Memory B cell (primary cell): ENCODE data around the gene DGKB.

Experiments used
- ATAC-seq: fragments of 150-1000 bp; cut with Tn5 transposase; 2 replicates; pipeline ENCODE4 v1.10.0; 2021; ENCODE audit warnings: low read depth, mild to moderate bottlenecking, moderate library complexity
- DNase-seq, 2 donors: peaks; one replicate each; pipeline ENCODE4 v3.0.0; 2022; ENCODE audit warnings: low spot score in 2 of 2
- H3K27ac Mint-ChIP-seq: one replicate; pipeline ENCODE4 v1.8.0; 2022; ENCODE audit warnings: mild to moderate bottlenecking, moderate library complexity, mixed read lengths
- H3K27me3 Mint-ChIP-seq: one replicate; pipeline ENCODE4 v1.8.0; 2022; ENCODE audit warnings: mixed read lengths
- H3K36me3 Mint-ChIP-seq: one replicate; pipeline ENCODE4 v1.8.0; 2022; ENCODE audit warnings: mild to moderate bottlenecking, mixed read lengths
- H3K4me1 Mint-ChIP-seq: one replicate; pipeline ENCODE4 v1.8.0; 2022; ENCODE audit warnings: mixed read lengths
- H3K4me3 Mint-ChIP-seq: one replicate; pipeline ENCODE4 v1.8.0; 2022; ENCODE audit warnings: mild to moderate bottlenecking, moderate library complexity, mixed read lengths
- H3K9me3 Mint-ChIP-seq: one replicate; pipeline ENCODE4 v1.8.0; 2022; ENCODE audit warnings: mixed read lengths

Gene DGKB

GRCh38 chr7:14579971-14580370 is 322.6 kb downstream of the DGKB start:
- no peak for ATAC-seq
- H3K27ac Mint-ChIP-seq, result no peak overlapping the region
- no peaks in the 10 kb centered on the region for H3K4me1 Mint-ChIP-seq
- no peak overlapping the region for H3K4me3 Mint-ChIP-seq
- H3K27me3 Mint-ChIP-seq, result no peaks in the 10 kb centered on the region
- H3K9me3 Mint-ChIP-seq, result peaks cover 3% of the 10 kb centered on the region
- no peaks in the 10 kb centered on the region for H3K36me3 Mint-ChIP-seq
- DNase-seq, result no peak

DNA sequence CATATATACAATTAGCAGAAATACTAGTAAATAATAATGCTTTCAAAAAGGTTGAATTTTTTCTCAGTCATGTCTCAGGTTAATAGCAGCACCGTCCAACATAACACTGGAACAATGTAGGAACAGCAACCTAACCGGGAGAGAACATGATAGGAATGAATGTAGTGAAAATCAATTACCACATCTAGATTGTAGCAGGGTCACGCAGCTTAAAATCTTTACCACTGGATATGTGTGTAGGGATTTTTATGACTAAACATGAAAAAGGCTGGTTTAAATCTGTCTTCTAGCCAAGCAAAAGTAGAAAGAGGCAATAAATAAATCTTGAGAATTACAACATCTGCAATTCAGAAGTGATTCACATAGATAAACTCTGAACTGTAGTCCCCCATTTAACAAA is 326.0 kb downstream of the DGKB start:
- H3K27me3 Mint-ChIP-seq, result no peaks in the 10 kb centered on the region
- no peak overlapping the region for H3K27ac Mint-ChIP-seq
- H3K9me3 Mint-ChIP-seq, result peaks cover 3% of the 10 kb centered on the region
- no peaks in the 10 kb centered on the region for H3K36me3 Mint-ChIP-seq
- no peak for ATAC-seq
- DNase-seq, result no peak
- no peaks in the 10 kb centered on the region for H3K4me1 Mint-ChIP-seq
- H3K4me3 Mint-ChIP-seq, result no peak overlapping the region

DNA sequence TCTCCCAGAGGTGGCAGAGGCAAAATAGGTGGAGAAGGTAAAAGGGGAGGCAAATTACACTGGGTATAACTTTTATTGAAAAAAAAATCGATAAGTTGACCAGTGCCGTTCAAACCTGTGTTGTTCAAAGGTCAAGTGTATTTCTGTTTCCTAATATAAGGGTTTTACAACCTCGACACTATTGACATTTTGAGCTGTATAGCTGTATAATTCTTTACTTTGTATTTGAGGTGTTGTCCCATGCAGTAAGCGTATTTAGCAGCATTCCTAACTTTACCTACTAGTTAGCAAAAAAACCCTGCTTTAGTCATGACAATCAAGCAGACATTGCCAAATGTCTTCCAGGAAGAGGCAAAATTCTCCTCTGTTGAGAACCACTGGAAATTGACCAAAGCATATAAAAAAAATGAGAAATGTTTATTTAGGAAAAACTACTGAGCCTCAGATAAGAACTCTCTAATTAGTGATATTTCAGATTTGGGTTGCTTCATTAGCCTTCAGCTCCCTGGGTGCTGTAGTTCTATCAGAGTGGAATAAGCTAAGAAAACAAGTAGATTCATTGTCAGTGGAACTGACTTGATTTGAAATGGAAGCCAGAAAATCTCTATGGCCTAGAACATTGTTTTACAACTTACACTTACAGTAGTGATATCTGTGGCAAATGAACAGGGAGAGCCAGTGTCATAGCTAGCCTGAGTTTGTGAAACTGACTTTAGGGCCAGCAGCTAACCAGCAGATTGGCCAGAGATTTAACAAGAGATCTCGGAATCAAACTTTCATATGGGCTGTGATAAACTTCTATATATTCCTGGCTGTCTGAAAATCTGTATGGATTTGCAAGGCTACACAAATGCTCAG is 331.6 kb downstream of the DGKB start:
- Mint-ChIP-seq H3K27ac (no peak overlapping the region), H3K4me1 (no peaks in the 10 kb centered on the region), H3K36me3 (no peaks in the 10 kb centered on the region), H3K4me3 (no peak overlapping the region), H3K9me3 (no peaks in the 10 kb centered on the region), H3K27me3 (no peaks in the 10 kb centered on the region)
- no peak for DNase-seq
- no peak for ATAC-seq

DNA sequence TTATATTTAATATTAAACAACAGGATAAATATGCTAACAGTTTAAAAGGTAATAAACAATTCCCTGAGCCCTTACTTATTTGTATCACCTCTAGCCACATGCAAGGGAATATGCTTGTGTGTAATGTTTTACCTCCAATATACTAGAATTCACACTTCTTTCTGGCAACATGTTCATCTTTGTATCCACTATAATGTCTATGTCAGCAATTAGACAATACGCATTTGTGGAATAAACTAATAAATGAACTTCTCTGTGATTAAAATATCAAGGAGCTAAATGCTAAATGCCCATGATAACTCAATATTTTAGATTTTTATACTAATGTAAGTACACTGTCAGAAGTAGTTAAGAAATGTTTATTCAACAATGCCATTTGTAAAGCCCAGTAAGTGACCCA is 350.5 kb downstream of the DGKB start:
- H3K9me3 Mint-ChIP-seq, result no peaks in the 10 kb centered on the region
- no peak overlapping the region for H3K27ac Mint-ChIP-seq
- H3K4me1 Mint-ChIP-seq, result no peaks in the 10 kb centered on the region
- H3K36me3 Mint-ChIP-seq, result no peaks in the 10 kb centered on the region
- no peak for DNase-seq
- H3K27me3 Mint-ChIP-seq, result no peaks in the 10 kb centered on the region
- ATAC-seq, result no peak
- H3K4me3 Mint-ChIP-seq, result no peak overlapping the region

- Mint-ChIP-seq H3K9me3 (no peaks in the 10 kb centered on the region), H3K4me3 (no peak overlapping the region), H3K4me1 (no peaks in the 10 kb centered on the region), H3K27ac (no peak overlapping the region), H3K27me3 (no peaks in the 10 kb centered on the region), H3K36me3 (no peaks in the 10 kb centered on the region)
- ATAC-seq (no peak), DNase-seq (no peak)
Observed at GRCh38 chr7:14551310-14551709, 351.2 kb downstream of the DGKB start.

- Mint-ChIP-seq H3K4me3 (no peak overlapping the region), H3K27me3 (no peaks in the 10 kb centered on the region), H3K36me3 (no peaks in the 10 kb centered on the region), H3K4me1 (no peaks in the 10 kb centered on the region), H3K27ac (no peak overlapping the region), H3K9me3 (peaks cover 3% of the 10 kb centered on the region)
- DNase-seq (no peak), ATAC-seq (no peak)
Observed at GRCh38 chr7:14542624-14543023, 359.9 kb downstream of the DGKB start.

GRCh38 chr7:14521183-14521582 is 381.4 kb downstream of the DGKB start:
- ATAC-seq, result no peak
- Mint-ChIP-seq H3K36me3 (no peaks in the 10 kb centered on the region), H3K27ac (no peak overlapping the region), H3K4me1 (no peaks in the 10 kb centered on the region), H3K9me3 (peaks cover 8% of the 10 kb centered on the region), H3K4me3 (no peak overlapping the region), H3K27me3 (no peaks in the 10 kb centered on the region)
- DNase-seq, result no peak

DNA sequence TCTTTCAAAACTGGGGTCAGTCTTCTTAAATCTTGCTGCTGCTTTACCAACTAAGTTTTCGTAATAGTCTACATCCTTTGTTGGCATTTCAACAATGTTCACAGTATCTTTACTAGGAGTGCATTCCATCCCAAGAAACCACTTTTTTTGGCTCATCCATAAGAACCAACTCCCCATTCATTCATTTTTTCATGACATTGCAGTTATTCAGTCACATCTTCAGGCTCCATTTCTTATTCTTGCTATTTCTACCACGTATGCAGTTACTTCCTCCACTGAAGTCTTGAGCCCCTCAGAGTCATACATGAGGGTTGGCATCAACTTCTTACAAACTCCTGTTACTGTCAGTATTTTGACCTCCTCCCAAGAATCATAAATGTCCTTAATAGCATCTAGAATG is 392.3 kb downstream of the DGKB start:
- H3K27ac Mint-ChIP-seq, result no peak overlapping the region
- DNase-seq (no peak), ATAC-seq (no peak)
- no peak overlapping the region for H3K4me3 Mint-ChIP-seq
- H3K36me3 Mint-ChIP-seq, result no peaks in the 10 kb centered on the region
- no peaks in the 10 kb centered on the region for H3K27me3 Mint-ChIP-seq
- H3K9me3 Mint-ChIP-seq, result peaks cover 2% of the 10 kb centered on the region
- peaks cover 2% of the 10 kb centered on the region for H3K4me1 Mint-ChIP-seq

DNA sequence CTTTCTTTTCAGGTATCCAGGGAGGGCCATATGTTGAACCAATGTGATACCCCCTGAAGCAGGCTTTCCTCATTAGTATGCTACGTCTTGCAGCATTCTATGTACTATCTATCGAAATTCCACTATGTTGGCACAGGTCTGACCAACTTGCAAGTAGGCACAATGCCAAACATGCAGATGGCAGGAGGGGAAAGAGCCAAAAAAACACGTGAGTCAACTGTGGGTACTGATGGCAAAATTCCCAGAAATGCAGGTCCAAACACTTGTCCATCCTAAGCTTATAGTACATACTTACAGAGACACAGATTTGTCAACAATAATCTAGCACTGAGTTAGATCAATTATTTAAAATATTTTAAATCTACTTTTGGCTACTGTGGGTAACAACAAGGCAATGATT is 394.9 kb downstream of the DGKB start:
- ATAC-seq (no peak), DNase-seq (no peak)
- no peaks in the 10 kb centered on the region for H3K36me3 Mint-ChIP-seq
- H3K27ac Mint-ChIP-seq, result no peak overlapping the region
- H3K4me1 Mint-ChIP-seq, result peaks cover 2% of the 10 kb centered on the region
- no peaks in the 10 kb centered on the region for H3K27me3 Mint-ChIP-seq
- H3K9me3 Mint-ChIP-seq, result peaks cover 6% of the 10 kb centered on the region
- H3K4me3 Mint-ChIP-seq, result no peak overlapping the region

GRCh38 chr7:14505906-14506305 is 396.6 kb downstream of the DGKB start:
- no peaks in the 10 kb centered on the region for H3K27me3 Mint-ChIP-seq
- H3K4me1 Mint-ChIP-seq, result no peaks in the 10 kb centered on the region
- no peak overlapping the region for H3K27ac Mint-ChIP-seq
- ATAC-seq (no peak), DNase-seq (no peak)
- H3K9me3 Mint-ChIP-seq, result peaks cover 12% of the 10 kb centered on the region
- no peak overlapping the region for H3K4me3 Mint-ChIP-seq
- H3K36me3 Mint-ChIP-seq, result no peaks in the 10 kb centered on the region

DNA sequence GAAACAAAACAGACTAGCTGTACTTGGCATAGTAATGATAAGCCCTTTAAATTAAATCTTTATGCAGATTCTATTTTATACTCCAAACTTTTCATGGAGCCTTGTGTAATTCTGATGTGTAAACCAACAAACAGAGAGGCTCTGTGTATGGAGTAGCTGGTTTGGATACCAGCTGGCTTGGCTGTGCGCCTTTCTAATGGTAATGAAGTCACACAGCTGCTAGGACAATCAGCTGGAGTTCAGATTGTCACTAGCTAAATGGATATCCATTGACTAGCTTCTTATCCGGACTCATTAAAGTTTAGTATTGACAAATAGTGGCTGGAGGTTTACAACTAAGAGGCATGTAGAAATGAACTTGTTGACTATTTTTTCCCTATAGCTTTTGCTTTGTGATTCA is 398.4 kb downstream of the DGKB start:
- no peaks in the 10 kb centered on the region for H3K36me3 Mint-ChIP-seq
- no peaks in the 10 kb centered on the region for H3K4me1 Mint-ChIP-seq
- no peak for ATAC-seq
- no peak overlapping the region for H3K27ac Mint-ChIP-seq
- H3K4me3 Mint-ChIP-seq, result no peak overlapping the region
- H3K27me3 Mint-ChIP-seq, result no peaks in the 10 kb centered on the region
- DNase-seq, result no peak
- H3K9me3 Mint-ChIP-seq, result peaks cover 11% of the 10 kb centered on the region

DNA sequence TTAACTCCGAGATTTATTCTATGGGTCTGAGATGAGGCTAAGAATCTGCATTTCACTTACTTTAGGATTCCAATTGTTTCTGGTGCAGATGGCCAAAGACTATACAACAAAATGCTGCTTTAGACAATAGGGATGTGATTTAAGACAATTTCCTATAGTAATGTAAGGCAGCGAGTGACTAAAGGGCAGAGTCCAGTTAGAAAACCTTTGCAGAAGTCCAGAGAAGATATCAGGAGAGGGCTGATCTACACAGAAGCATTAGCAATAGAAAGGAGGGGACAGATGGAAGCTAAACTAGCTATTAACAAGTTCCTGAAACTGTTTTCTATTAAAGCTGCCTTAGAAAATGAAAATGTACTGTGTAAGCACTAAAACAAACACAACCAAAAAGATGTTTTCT is 398.9 kb downstream of the DGKB start:
- H3K4me1 Mint-ChIP-seq, result no peaks in the 10 kb centered on the region
- DNase-seq (no peak), ATAC-seq (no peak)
- H3K36me3 Mint-ChIP-seq, result no peaks in the 10 kb centered on the region
- H3K27ac Mint-ChIP-seq, result no peak overlapping the region
- no peaks in the 10 kb centered on the region for H3K27me3 Mint-ChIP-seq
- H3K4me3 Mint-ChIP-seq, result no peak overlapping the region
- H3K9me3 Mint-ChIP-seq, result peaks cover 11% of the 10 kb centered on the region

GRCh38 chr7:14501436-14501835 is 401.1 kb downstream of the DGKB start:
- H3K9me3 Mint-ChIP-seq, result peaks cover 11% of the 10 kb centered on the region
- no peak overlapping the region for H3K4me3 Mint-ChIP-seq
- H3K27ac Mint-ChIP-seq, result no peak overlapping the region
- DNase-seq (no peak), ATAC-seq (no peak)
- no peaks in the 10 kb centered on the region for H3K27me3 Mint-ChIP-seq
- H3K36me3 Mint-ChIP-seq, result no peaks in the 10 kb centered on the region
- H3K4me1 Mint-ChIP-seq, result no peaks in the 10 kb centered on the region

GRCh38 chr7:14497390-14497789 is 405.2 kb downstream of the DGKB start:
- Mint-ChIP-seq H3K27ac (no peak overlapping the region), H3K27me3 (no peaks in the 10 kb centered on the region), H3K4me3 (no peak overlapping the region), H3K36me3 (no peaks in the 10 kb centered on the region), H3K9me3 (peaks cover 8% of the 10 kb centered on the region), H3K4me1 (no peaks in the 10 kb centered on the region)
- DNase-seq (no peak), ATAC-seq (no peak)

DNA sequence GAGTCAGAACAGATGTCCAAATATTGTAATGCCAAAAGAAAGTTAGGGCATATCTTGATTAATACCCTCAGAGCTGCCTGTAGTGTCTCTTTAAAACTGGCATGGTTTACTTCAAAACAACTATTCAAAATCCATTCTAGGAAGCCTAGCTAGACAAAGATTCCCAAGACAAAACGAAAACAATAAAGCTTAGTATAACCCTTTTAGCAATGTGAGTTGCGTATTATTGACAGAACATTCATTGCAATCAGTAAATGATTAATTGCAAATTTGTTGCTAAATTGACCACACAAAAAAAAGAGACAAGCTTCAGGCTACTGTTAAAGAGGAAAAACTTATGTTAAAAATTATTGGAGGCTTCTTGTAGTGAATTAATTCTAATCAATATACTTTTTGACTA is 406.9 kb downstream of the DGKB start:
- Mint-ChIP-seq H3K27me3 (no peaks in the 10 kb centered on the region), H3K36me3 (no peaks in the 10 kb centered on the region), H3K27ac (no peak overlapping the region), H3K4me3 (no peak overlapping the region), H3K4me1 (no peaks in the 10 kb centered on the region), H3K9me3 (peaks cover 1% of the 10 kb centered on the region)
- ATAC-seq (no peak), DNase-seq (no peak)
